Measurements from ENCODE around the gene COLGALT1.

- TF ChIP-seq CTCF (IDR thresholded peaks at IDR 0.05; ENCODE audit: insufficient read depth, low read length) = no peak
- TF ChIP-seq REST (IDR thresholded peaks at IDR 0.05; ENCODE audit: insufficient replicate concordance, low read depth) = no peak
These were observed 77.1 kb downstream of the COLGALT1 start for GRCh38 chr19:17632577-17632976.

All from HL-60 (cell line).